ENCODE measurements around the gene KDM3B.
A peak's percentile ranks its signal among the peaks of the same experiment; 100 is the strongest.

The KDM3B gene

GRCh38 chr5:138336952-138337684, 15.4 kb upstream of the KDM3B start:
- Histone ChIP-seq H3K27me3 (ENCODE audit: control insufficient read depth, insufficient read depth, low read length) (no peaks in the 10 kb centered on the region), H3K27ac (ENCODE audit: low read length) (no peak overlapping the region), H3K4me1 (ENCODE audit: control insufficient read depth, insufficient read depth, low read length) (0 out of 2 replicates have a peak, but pooled peaks cover 2% of the 10 kb centered on the region), H3K4me3 (ENCODE audit: low read length) (peak overlapping the region; percentile 70; the same call in 1 of the 2 replicates), H3K9me3 (ENCODE audit: control insufficient read depth, insufficient read depth, low read length) (no peaks in the 10 kb centered on the region), H3K36me3 (ENCODE audit: control insufficient read depth, insufficient read depth, low read length) (no peaks in the 10 kb centered on the region; the same call in 1 of the 2 replicates)
- no peak for DNase-seq (ENCODE audit: low read depth, low spot score)
- WGBS (ENCODE audit: insufficient coverage, insufficient read length), result 100% methylated on average over 1 of the region's 13 CpGs

DNA sequence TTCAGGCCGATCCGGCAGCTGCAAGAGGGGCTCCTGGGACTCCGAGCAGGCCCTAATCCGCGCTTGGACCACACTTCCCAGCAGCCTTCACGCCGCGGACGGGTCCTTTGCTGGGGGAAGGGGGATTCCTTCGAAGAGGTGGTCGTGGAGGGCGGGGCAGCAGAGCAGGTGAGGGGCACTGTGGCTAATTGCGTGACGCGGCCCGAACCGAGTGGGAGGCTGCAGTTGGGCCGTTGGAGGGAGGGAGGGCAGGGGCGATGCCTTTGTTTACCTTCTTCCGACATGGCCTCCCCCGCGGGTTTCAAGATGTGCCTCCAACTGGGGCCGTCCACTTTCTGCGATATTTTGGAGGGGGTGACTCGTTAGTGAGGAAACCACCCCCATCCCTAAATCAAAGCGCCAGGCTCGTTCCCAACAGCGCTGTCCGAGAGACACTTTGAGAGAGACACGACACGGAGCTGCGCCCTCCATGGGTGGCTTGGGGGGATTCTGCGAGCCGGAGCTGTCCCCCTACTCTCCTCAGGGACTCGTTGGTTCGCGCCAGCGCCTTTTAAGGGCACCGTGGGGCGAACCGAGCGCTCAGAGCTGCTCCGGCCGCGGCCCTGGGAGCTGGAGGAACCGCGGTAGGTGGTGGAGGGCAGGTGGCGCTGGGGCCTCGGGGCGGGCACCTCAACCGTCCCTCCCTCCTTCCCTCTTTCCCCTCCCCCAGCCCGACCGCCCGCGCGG, 14.6 kb upstream of the KDM3B start, which contains the start of gene FAM53C:
FAM53C (plus strand) TSS at position 582 of the 726 bp plus-strand sequence. CDS start 3,070 bp downstream, outside the sequence.
- Histone ChIP-seq H3K36me3 (ENCODE audit: control insufficient read depth, insufficient read depth, low read length) (no peaks in the 10 kb centered on the region; the same call in 1 of the 2 replicates), H3K4me3 (ENCODE audit: low read length) (peak within 1 kb of the TSS; percentile 70; the same call in 1 of the 2 replicates), H3K27me3 (ENCODE audit: control insufficient read depth, insufficient read depth, low read length) (no peaks in the 10 kb centered on the region), H3K9me3 (ENCODE audit: control insufficient read depth, insufficient read depth, low read length) (no peaks in the 10 kb centered on the region), H3K4me1 (ENCODE audit: control insufficient read depth, insufficient read depth, low read length) (0 out of 2 replicates have a peak, but pooled peaks cover 2% of the 10 kb centered on the region), H3K27ac (ENCODE audit: low read length) (no peak within 1 kb of the TSS)
- no CpG with 5 or more reads among the region's 56 CpGs for WGBS (ENCODE audit: insufficient coverage, insufficient read length)
- DNase-seq (ENCODE audit: low read depth, low spot score), result no peak

- Histone ChIP-seq H3K27ac (ENCODE audit: low read length) (no peak overlapping the region), H3K9me3 (ENCODE audit: control insufficient read depth, insufficient read depth, low read length) (no peaks in the 10 kb centered on the region), H3K4me3 (ENCODE audit: low read length) (peak overlapping the region; percentile 70; the same call in 1 of the 2 replicates), H3K27me3 (ENCODE audit: control insufficient read depth, insufficient read depth, low read length) (no peaks in the 10 kb centered on the region), H3K36me3 (ENCODE audit: control insufficient read depth, insufficient read depth, low read length) (no peaks in the 10 kb centered on the region; the same call in 1 of the 2 replicates), H3K4me1 (ENCODE audit: control insufficient read depth, insufficient read depth, low read length) (0 out of 2 replicates have a peak, but pooled peaks cover 2% of the 10 kb centered on the region)
- DNase-seq (ENCODE audit: low read depth, low spot score), result no peak
- no CpG with 5 or more reads among the region's 22 CpGs for WGBS (ENCODE audit: insufficient coverage, insufficient read length)
Measured at GRCh38 chr5:138338411-138339090, 13.9 kb upstream of the KDM3B start.

GRCh38 chr5:138339091-138339456, 13.4 kb upstream of the KDM3B start:
- no CpG with 5 or more reads among the region's 7 CpGs for WGBS (ENCODE audit: insufficient coverage, insufficient read length)
- no peak for DNase-seq (ENCODE audit: low read depth, low spot score)
- no peaks in the 10 kb centered on the region for H3K27me3 ChIP-seq (ENCODE audit: control insufficient read depth, insufficient read depth, low read length)
- 0 out of 2 replicates have a peak, but pooled peaks cover 2% of the 10 kb centered on the region for H3K4me1 ChIP-seq (ENCODE audit: control insufficient read depth, insufficient read depth, low read length)
- peak overlapping the region; percentile 70; the same call in 1 of the 2 replicates for H3K4me3 ChIP-seq (ENCODE audit: low read length)
- H3K9me3 ChIP-seq (ENCODE audit: control insufficient read depth, insufficient read depth, low read length), result no peaks in the 10 kb centered on the region
- H3K27ac ChIP-seq (ENCODE audit: low read length), result no peak overlapping the region
- no peaks in the 10 kb centered on the region; the same call in 1 of the 2 replicates for H3K36me3 ChIP-seq (ENCODE audit: control insufficient read depth, insufficient read depth, low read length)

- H3K36me3 ChIP-seq (ENCODE audit: control insufficient read depth, insufficient read depth, low read length), result no peaks in the 10 kb centered on the region; the same call in 1 of the 2 replicates
- 0 out of 2 replicates have a peak, but pooled peaks cover 2% of the 10 kb centered on the region for H3K4me1 ChIP-seq (ENCODE audit: control insufficient read depth, insufficient read depth, low read length)
- H3K4me3 ChIP-seq (ENCODE audit: low read length), result peak overlapping the region; percentile 70; the same call in 1 of the 2 replicates
- no peaks in the 10 kb centered on the region for H3K27me3 ChIP-seq (ENCODE audit: control insufficient read depth, insufficient read depth, low read length)
- no peak for DNase-seq (ENCODE audit: low read depth, low spot score)
- WGBS (ENCODE audit: insufficient coverage, insufficient read length), result no CpG with 5 or more reads among the region's 2 CpGs
- no peaks in the 10 kb centered on the region for H3K9me3 ChIP-seq (ENCODE audit: control insufficient read depth, insufficient read depth, low read length)
- H3K27ac ChIP-seq (ENCODE audit: low read length), result no peak overlapping the region
Measured at GRCh38 chr5:138339464-138339863, 13.0 kb upstream of the KDM3B start.

GRCh38 chr5:138340008-138340407, 12.5 kb upstream of the KDM3B start:
- H3K4me1 ChIP-seq (ENCODE audit: control insufficient read depth, insufficient read depth, low read length), result 0 out of 2 replicates have a peak, but pooled peaks cover 2% of the 10 kb centered on the region
- no peak overlapping the region for H3K4me3 ChIP-seq (ENCODE audit: low read length)
- no peaks in the 10 kb centered on the region for H3K27me3 ChIP-seq (ENCODE audit: control insufficient read depth, insufficient read depth, low read length)
- no peaks in the 10 kb centered on the region for H3K9me3 ChIP-seq (ENCODE audit: control insufficient read depth, insufficient read depth, low read length)
- no peak for DNase-seq (ENCODE audit: low read depth, low spot score)
- WGBS (ENCODE audit: insufficient coverage, insufficient read length), result no CpG with 5 or more reads among the region's 3 CpGs
- peaks cover 3% of the 10 kb centered on the region for H3K36me3 ChIP-seq (ENCODE audit: control insufficient read depth, insufficient read depth, low read length)
- H3K27ac ChIP-seq (ENCODE audit: low read length), result no peak overlapping the region

DNA sequence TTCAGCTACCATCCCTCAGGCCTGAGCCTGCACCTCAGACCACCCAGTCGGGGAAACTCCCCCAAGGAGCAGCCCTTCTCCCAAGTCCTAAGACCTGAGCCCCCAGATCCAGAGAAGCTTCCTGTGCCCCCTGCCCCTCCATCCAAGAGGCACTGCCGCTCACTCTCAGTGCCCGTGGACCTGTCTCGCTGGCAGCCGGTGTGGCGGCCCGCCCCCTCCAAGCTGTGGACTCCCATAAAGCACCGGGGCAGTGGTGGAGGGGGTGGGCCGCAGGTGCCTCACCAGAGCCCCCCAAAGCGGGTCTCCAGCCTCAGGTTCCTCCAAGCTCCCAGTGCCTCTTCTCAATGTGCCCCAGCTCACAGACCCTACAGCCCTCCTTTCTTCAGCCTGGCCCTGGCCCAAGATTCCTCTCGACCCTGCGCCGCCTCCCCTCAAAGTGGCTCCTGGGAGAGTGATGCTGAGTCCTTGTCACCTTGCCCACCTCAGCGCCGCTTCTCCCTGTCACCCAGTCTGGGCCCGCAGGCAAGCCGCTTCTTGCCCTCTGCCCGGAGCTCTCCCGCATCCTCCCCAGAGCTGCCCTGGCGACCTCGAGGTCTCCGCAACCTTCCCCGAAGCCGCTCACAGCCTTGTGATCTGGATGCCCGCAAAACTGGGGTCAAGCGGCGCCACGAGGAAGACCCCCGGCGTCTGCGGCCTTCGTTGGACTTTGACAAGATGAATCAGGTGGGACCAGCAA, 7.4 kb upstream of the KDM3B start:
- H3K36me3 ChIP-seq (ENCODE audit: control insufficient read depth, insufficient read depth, low read length), result peaks cover 31% of the 10 kb centered on the region
- H3K4me3 ChIP-seq (ENCODE audit: low read length), result no peak overlapping the region
- no peak for DNase-seq (ENCODE audit: low read depth, low spot score)
- H3K9me3 ChIP-seq (ENCODE audit: control insufficient read depth, insufficient read depth, low read length), result no peaks in the 10 kb centered on the region
- H3K27ac ChIP-seq (ENCODE audit: low read length), result no peak overlapping the region
- H3K27me3 ChIP-seq (ENCODE audit: control insufficient read depth, insufficient read depth, low read length), result no peaks in the 10 kb centered on the region
- WGBS (ENCODE audit: insufficient coverage, insufficient read length), result no CpG with 5 or more reads among the region's 32 CpGs
- no peaks in the 10 kb centered on the region for H3K4me1 ChIP-seq (ENCODE audit: control insufficient read depth, insufficient read depth, low read length)

DNA sequence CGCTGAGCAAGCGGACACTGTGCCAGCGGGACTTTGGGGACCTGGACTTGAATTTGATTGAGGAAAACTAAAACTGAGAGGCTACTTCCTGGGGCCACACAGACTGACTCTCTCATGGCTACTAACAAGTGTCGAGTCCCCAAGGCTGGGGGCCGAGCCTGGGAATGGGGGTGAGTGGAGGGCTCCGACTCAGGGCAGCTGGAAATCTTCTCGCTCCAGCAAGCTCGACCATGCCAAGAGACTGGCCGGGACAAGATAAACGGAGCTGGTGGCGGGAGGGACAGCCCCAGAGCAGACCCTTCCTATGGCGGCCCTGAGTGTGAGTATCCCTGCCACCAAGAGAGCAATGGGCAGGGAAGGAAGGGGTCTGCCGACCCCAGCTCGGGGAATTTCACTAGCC, 5.6 kb upstream of the KDM3B start:
- no peaks in the 10 kb centered on the region for H3K4me1 ChIP-seq (ENCODE audit: control insufficient read depth, insufficient read depth, low read length)
- no CpG with 5 or more reads among the region's 14 CpGs for WGBS (ENCODE audit: insufficient coverage, insufficient read length)
- H3K27me3 ChIP-seq (ENCODE audit: control insufficient read depth, insufficient read depth, low read length), result no peaks in the 10 kb centered on the region
- H3K4me3 ChIP-seq (ENCODE audit: low read length), result no peak overlapping the region
- H3K27ac ChIP-seq (ENCODE audit: low read length), result no peak overlapping the region
- no peaks in the 10 kb centered on the region for H3K9me3 ChIP-seq (ENCODE audit: control insufficient read depth, insufficient read depth, low read length)
- H3K36me3 ChIP-seq (ENCODE audit: control insufficient read depth, insufficient read depth, low read length), result peaks cover 31% of the 10 kb centered on the region
- no peak for DNase-seq (ENCODE audit: low read depth, low spot score)

DNA sequence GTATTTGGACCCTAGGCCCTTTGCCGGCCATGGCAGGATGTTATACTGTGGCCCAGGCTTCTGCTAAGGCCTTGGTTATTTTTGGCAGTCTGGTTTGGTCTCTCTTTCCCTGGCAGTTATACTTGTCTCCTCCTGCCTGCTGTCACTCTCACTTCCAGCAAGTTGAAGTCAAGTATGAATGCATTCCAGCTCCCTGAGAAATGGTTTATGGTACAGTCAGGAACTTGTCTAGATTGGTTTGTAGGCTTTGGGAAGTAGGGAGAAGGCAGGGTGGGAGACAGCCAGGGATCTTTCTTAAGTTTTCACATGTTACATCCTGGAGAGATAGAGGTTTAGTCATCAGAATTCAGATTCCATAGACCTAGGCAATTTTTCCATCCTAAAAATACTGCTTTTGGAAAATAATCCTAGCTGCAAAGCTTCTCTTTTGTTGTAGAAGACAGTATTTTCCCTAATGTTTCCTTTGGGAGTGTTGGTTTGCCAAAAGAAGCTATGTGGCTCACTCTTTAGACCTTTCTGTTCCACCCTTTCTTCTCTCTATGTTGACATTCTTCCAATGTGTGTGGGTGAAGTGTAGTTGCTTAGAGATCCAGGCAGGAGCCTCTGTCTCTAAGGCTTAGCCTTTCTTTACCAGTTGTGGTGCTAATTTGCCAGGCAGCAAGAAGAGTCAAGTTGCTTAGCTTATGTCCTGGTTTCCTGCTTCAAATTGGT, 2.5 kb upstream of the KDM3B start:
- Histone ChIP-seq H3K36me3 (ENCODE audit: control insufficient read depth, insufficient read depth, low read length) (peaks cover 28% of the 10 kb centered on the region), H3K27ac (ENCODE audit: low read length) (no peak overlapping the region)
- WGBS (ENCODE audit: insufficient coverage, insufficient read length), result no CpG with 5 or more reads among the region's 1 CpG

More for the DNA sequence above, 2.5 kb upstream of the KDM3B start:
- H3K9me3 ChIP-seq (ENCODE audit: control insufficient read depth, insufficient read depth, low read length), result no peaks in the 10 kb centered on the region
- H3K4me1 ChIP-seq (ENCODE audit: control insufficient read depth, insufficient read depth, low read length), result peaks cover 4% of the 10 kb centered on the region; the same call in 1 of the 2 replicates
- no peaks in the 10 kb centered on the region for H3K27me3 ChIP-seq (ENCODE audit: control insufficient read depth, insufficient read depth, low read length)
- H3K4me3 ChIP-seq (ENCODE audit: low read length), result no peak overlapping the region
- no peak for DNase-seq (ENCODE audit: low read depth, low spot score)
